SK-N-SH (cell line): ENCODE measurements around the gene DCAF10. TPM values are rescaled to one million over a fixed set of nuclear protein-coding genes. Genes with fewer than 3 reads are reported as not detected.

Experiments
- CTCF ChIA-PET: fragments of 300-600, 350-600 bp; formaldehyde crosslinking; extraction: SDS; loops from one replicate; lab custom pipeline; 2021; lab: Yijun Ruan, JAX
- POLR2A ChIA-PET: fragments of 350-600 bp; sonication (Branson Sonifier 250); formaldehyde crosslinking; extraction: SDS; loops from one replicate; lab custom pipeline; 2020; ENCODE audit warnings: antibody characterized with exemption, inconsistent platforms; lab: Yijun Ruan, JAX
- DNase-seq: peaks from one replicate; pipeline ENCODE4 v3.0.0; 2012
- H2AFZ ChIP-seq: fragments of 200-600 bp; sonication (generic); 2 replicates; pipeline ENCODE4 v1.8.1; 2016; ENCODE audit warnings: antibody characterized with exemption, mild to moderate bottlenecking, low read depth
- H3F3A ChIP-seq: fragments of 200-600 bp; sonication (generic); replicated peaks from 2 replicates; pipeline ENCODE3; 2016; ENCODE audit warnings: antibody characterized with exemption, mild to moderate bottlenecking; ENCODE audit not compliant: insufficient read depth
- H3K27ac ChIP-seq, 2 experiments: fragments of 200-500 bp in 1 of 2; fragments of 200-600 bp in 1 of 2; sonication (Bioruptor generic) in 1 of 2; sonication (generic), shearing (Covaris generic) in 1 of 2; 2 replicates each; pipeline versions ENCODE4 v1.5.1 to v1.6.1; 2014 to 2016; ENCODE audit warnings: low read depth in 2 of 2, inconsistent platforms in 1 of 2, low read length in 1 of 2, mild to moderate bottlenecking in 1 of 2, mixed read lengths in 1 of 2
- H3K27me3 ChIP-seq: fragments of 200-600 bp; sonication (generic), shearing (Covaris generic); 2 replicates; pipeline ENCODE4 v1.6.1; 2016; ENCODE audit warnings: mixed run types; ENCODE audit not compliant: insufficient read depth
- H3K36me3 ChIP-seq, 2 experiments: fragments of 200-500 bp in 1 of 2; fragments of 200-600 bp in 1 of 2; sonication (Bioruptor generic) in 1 of 2; sonication (generic) in 1 of 2; replicated peaks in 1 of 2; 2 replicates each; pipeline versions ENCODE3 to v1.5.1; 2014 to 2016; ENCODE audit warnings: low read length in 1 of 2, mild to moderate bottlenecking in 1 of 2; ENCODE audit not compliant: insufficient read depth in 2 of 2, control insufficient read depth in 1 of 2
- H3K4me1 ChIP-seq, 2 experiments: fragments of 200-500 bp in 1 of 2; fragments of 200-600 bp in 1 of 2; sonication (Bioruptor generic) in 1 of 2; sonication (generic), shearing (Covaris generic) in 1 of 2; 2 replicates each; pipeline versions ENCODE4 v1.5.1 to v1.6.1; 2014 to 2016; ENCODE audit warnings: low read depth in 1 of 2, low read length in 1 of 2, mixed run types in 1 of 2; ENCODE audit not compliant: insufficient read depth in 2 of 2, control insufficient read depth in 1 of 2
- H3K4me2 ChIP-seq: fragments of 200-600 bp; sonication (generic), shearing (Covaris generic); 2 replicates; pipeline ENCODE4 v1.6.1; 2017; ENCODE audit warnings: mixed run types
- H3K4me3 ChIP-seq, 2 experiments: fragments of 200-500 bp in 1 of 2; fragments of 200-600 bp in 1 of 2; sonication (Bioruptor generic) in 1 of 2; sonication (generic), shearing (Covaris generic) in 1 of 2; 2 replicates each; pipeline versions ENCODE4 v1.5.1 to v1.8.1; 2014 to 2016; ENCODE audit warnings: low read depth in 2 of 2, inconsistent platforms in 1 of 2, low read length in 1 of 2, mild to moderate bottlenecking in 1 of 2, mixed read lengths in 1 of 2, moderate library complexity in 1 of 2
- H3K79me2 ChIP-seq: fragments of 200-600 bp; sonication (generic); 2 replicates; pipeline ENCODE4 v1.8.1; 2017; ENCODE audit warnings: mild to moderate bottlenecking; ENCODE audit not compliant: insufficient read depth
- H3K9ac ChIP-seq: fragments of 200-600 bp; sonication (generic); 2 replicates; pipeline ENCODE4 v1.6.1; 2017; ENCODE audit warnings: mixed run types
- H3K9me2 ChIP-seq: fragments of 200-600 bp; sonication (generic); 2 replicates; pipeline ENCODE4 v1.6.1; 2017; ENCODE audit warnings: mixed run types
- H3K9me3 ChIP-seq: fragments of 200-600 bp; sonication (generic); 2 replicates; pipeline ENCODE4 v1.6.1; 2017; ENCODE audit warnings: mixed run types, mild to moderate bottlenecking, moderate library complexity
- H4K20me1 ChIP-seq: fragments of 200-600 bp; sonication (generic); 2 replicates; pipeline ENCODE4 v1.6.1; 2017; ENCODE audit warnings: mild to moderate bottlenecking, mixed run types; ENCODE audit not compliant: insufficient read depth
- EP300 ChIP-seq, 2 experiments: IDR thresholded peaks; 2 replicates each; pipeline versions ENCODE4 v1.4.0 to v1.6.1; 2012; ENCODE audit warnings: borderline replicate concordance in 1 of 2, low read depth in 1 of 2, low read length in 1 of 2
- FOSL2 ChIP-seq: IDR thresholded peaks from 2 replicates; pipeline ENCODE4 v1.4.0; 2012; ENCODE audit warnings: low read depth, mild to moderate bottlenecking, moderate library complexity, borderline replicate concordance
- FOXM1 ChIP-seq: IDR thresholded peaks from 2 replicates; pipeline ENCODE4 v1.4.0; 2012; ENCODE audit warnings: low read depth, mild to moderate bottlenecking
- GABPA ChIP-seq: IDR thresholded peaks from 2 replicates; pipeline ENCODE4 v1.4.0; 2012; ENCODE audit warnings: low read depth, mild to moderate bottlenecking
- GATA2 ChIP-seq: sonication (generic); formaldehyde crosslinking; IDR thresholded peaks from 2 replicates; pipeline ENCODE4 v1.5.0; 2020; ENCODE audit warnings: mild to moderate bottlenecking, missing genetic modification reagents
- IRF3 ChIP-seq: fragments of 150-350 bp; IDR thresholded peaks from 2 replicates; pipeline ENCODE4 v1.6.1; 2016; ENCODE audit warnings: mild to moderate bottlenecking, low read depth, low read length
- JUND ChIP-seq: IDR thresholded peaks from 2 replicates; pipeline ENCODE4 v1.4.0; 2012
- MXI1 ChIP-seq: IDR thresholded peaks from 2 replicates; pipeline ENCODE4 v1.6.1; 2012; ENCODE audit warnings: mild to moderate bottlenecking, low read depth, low read length, improper control_type of control experiment
- POLR2AphosphoS5 ChIP-seq: IDR thresholded peaks from 2 replicates; pipeline ENCODE4 v1.6.1; 2012; ENCODE audit warnings: low read depth, low read length
- REST ChIP-seq: IDR thresholded peaks from 2 replicates; pipeline ENCODE4 v1.6.1; 2012; ENCODE audit warnings: mild to moderate bottlenecking, low read depth, low read length, moderate library complexity
- RFX5 ChIP-seq: IDR thresholded peaks from 2 replicates; pipeline ENCODE4 v1.6.1; 2012; ENCODE audit warnings: mild to moderate bottlenecking, improper control_type of control experiment, low read length
- SIN3A ChIP-seq: IDR thresholded peaks from 2 replicates; pipeline ENCODE4 v1.6.1; 2012; ENCODE audit warnings: low read depth, mild to moderate bottlenecking, low read length, moderate library complexity, borderline replicate concordance
- SMC3 ChIP-seq: IDR thresholded peaks from 2 replicates; pipeline ENCODE4 v1.6.1; 2012; ENCODE audit warnings: low read depth, low read length, improper control_type of control experiment
- USF2 ChIP-seq: fragments of 150-350 bp; IDR thresholded peaks from 2 replicates; pipeline ENCODE4 v1.6.1; 2017; ENCODE audit warnings: antibody characterized with exemption, low read length, low read depth, borderline replicate concordance
- ZBTB33 ChIP-seq: IDR thresholded peaks from 2 replicates; pipeline ENCODE4 v1.4.0; 2012; ENCODE audit warnings: low read depth, borderline replicate concordance
- WGBS: methylation state at CpG from one replicate; pipeline ENCODE4 v1.1.6; 2017; ENCODE audit warnings: low lambda C conversion rate; 5-methylcytosine and 5-hydroxymethylcytosine counted together
- polyA plus RNA-seq, 3 experiments: library from polyadenylated mRNA; depleted of rRNA; stranded (reverse); fragments of >200 nt; gene quantifications; 2 replicates each; pipeline ENCODE4 v1.2.3, GENCODE V29; 2012
- TF ChIP-seq, protein P1 (sequence below): IDR thresholded peaks from 2 replicates; pipeline ENCODE4; 2012
- TF ChIP-seq, protein P2 (sequence below): fragments of 200-600 bp; sonication (generic); IDR thresholded peaks from 2 replicates; pipeline ENCODE4 v1.6.1; 2017; ENCODE audit warnings: antibody characterized with exemption, mild to moderate bottlenecking, moderate library complexity

Gene DCAF10
- polyA plus RNA-seq, 1 of the 3 experiments (the other 2 are of a cell fraction), result 11.8 TPM

GRCh38 chr9:37775216-37775919 lies 25.2 kb upstream of the DCAF10 start:
- Histone ChIP-seq H3K4me3 (no peak overlapping the region), H3K4me2 (no peak overlapping the region), H3K27ac (no peak overlapping the region), H3K36me3 (peaks cover 35 to 48% of the 10 kb centered on the region in 2 experiments), H3K79me2 (peaks cover 8% of the 10 kb centered on the region; the same call in 1 of the 2 replicates), H2AFZ (no peak overlapping the region), H3K9me3 (no peaks in the 10 kb centered on the region), H3K4me1 (no peaks in the 10 kb centered on the region), H3K27me3 (no peaks in the 10 kb centered on the region), H3K9ac (no peak overlapping the region), H3K9me2 (no peaks in the 10 kb centered on the region), H4K20me1 (no peaks in the 10 kb centered on the region), H3F3A (peaks cover 8% of the 10 kb centered on the region)
- DNase-seq, result no peak
- ChIA-PET POLR2A (interaction anchor here (1.0 kb wide), 1 partner anchor 10 kb away, joined by 3 read pairs; the partner anchor contains the start of gene EXOSC3), CTCF (interaction anchor here (1.4 kb wide), 1 partner anchor 29 kb away, joined by 3 read pairs; no protein-coding TSS in a partner anchor)
- TF ChIP-seq, protein P1, sequence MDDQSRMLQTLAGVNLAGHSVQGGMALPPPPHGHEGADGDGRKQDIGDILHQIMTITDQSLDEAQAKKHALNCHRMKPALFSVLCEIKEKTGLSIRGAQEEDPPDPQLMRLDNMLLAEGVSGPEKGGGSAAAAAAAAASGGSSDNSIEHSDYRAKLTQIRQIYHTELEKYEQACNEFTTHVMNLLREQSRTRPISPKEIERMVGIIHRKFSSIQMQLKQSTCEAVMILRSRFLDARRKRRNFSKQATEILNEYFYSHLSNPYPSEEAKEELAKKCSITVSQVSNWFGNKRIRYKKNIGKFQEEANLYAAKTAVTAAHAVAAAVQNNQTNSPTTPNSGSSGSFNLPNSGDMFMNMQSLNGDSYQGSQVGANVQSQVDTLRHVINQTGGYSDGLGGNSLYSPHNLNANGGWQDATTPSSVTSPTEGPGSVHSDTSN, result no peak
- TF ChIP-seq SIN3A (no peak), FOXM1 (no peak), POLR2AphosphoS5 (no peak), EP300 (IDR thresholded peaks at IDR 0.05; ENCODE audit: borderline replicate concordance in 1 of 2, low read depth in 1 of 2, low read length in 1 of 2) (no peak), RFX5 (no peak), FOSL2 (no peak), JUND (no peak), IRF3 (no peak), MXI1 (no peak), GABPA (no peak), REST (no peak), SMC3 (no peak), ZBTB33 (no peak), GATA2 (CRISPR knock-in tag) (no peak), USF2 (no peak)
- TF ChIP-seq, protein P2, sequence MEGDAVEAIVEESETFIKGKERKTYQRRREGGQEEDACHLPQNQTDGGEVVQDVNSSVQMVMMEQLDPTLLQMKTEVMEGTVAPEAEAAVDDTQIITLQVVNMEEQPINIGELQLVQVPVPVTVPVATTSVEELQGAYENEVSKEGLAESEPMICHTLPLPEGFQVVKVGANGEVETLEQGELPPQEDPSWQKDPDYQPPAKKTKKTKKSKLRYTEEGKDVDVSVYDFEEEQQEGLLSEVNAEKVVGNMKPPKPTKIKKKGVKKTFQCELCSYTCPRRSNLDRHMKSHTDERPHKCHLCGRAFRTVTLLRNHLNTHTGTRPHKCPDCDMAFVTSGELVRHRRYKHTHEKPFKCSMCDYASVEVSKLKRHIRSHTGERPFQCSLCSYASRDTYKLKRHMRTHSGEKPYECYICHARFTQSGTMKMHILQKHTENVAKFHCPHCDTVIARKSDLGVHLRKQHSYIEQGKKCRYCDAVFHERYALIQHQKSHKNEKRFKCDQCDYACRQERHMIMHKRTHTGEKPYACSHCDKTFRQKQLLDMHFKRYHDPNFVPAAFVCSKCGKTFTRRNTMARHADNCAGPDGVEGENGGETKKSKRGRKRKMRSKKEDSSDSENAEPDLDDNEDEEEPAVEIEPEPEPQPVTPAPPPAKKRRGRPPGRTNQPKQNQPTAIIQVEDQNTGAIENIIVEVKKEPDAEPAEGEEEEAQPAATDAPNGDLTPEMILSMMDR, result no peak
- WGBS, result 71% methylated on average over 1 of the region's 1 CpG
